PC-3 (cell line): ENCODE measurements around the gene CPEB2.

Experiments
- CTCF ChIP-seq: fragments of 300-600 bp; sonication (generic); conservative IDR thresholded peaks from 2 replicates; pipeline ENCODE4 v1.5.1; 2017; ENCODE audit warnings: antibody characterized with exemption, low read depth, mild to moderate bottlenecking, low read length
- EZH2 ChIP-seq: fragments of 300-600 bp; sonication (generic); IDR thresholded peaks from one replicate; pipeline ENCODE4 v1.6.1; 2017; ENCODE audit warnings: antibody characterized with exemption, mild to moderate bottlenecking, low read length; ENCODE audit not compliant: unreplicated experiment
- EZH2phosphoT487 ChIP-seq: fragments of 300-600 bp; sonication (generic); IDR thresholded peaks from 2 replicates; pipeline ENCODE4 v1.6.1; 2018; ENCODE audit warnings: mild to moderate bottlenecking, antibody characterized with exemption, low read length, borderline replicate concordance

GRCh38 chr4:15054541-15054940 lies 52.3 kb downstream of the CPEB2 start:
- TF ChIP-seq CTCF (no peak), EZH2 (no peak), EZH2phosphoT487 (no peak)
